ENCODE measurements around the gene LGALS9.

DNA sequence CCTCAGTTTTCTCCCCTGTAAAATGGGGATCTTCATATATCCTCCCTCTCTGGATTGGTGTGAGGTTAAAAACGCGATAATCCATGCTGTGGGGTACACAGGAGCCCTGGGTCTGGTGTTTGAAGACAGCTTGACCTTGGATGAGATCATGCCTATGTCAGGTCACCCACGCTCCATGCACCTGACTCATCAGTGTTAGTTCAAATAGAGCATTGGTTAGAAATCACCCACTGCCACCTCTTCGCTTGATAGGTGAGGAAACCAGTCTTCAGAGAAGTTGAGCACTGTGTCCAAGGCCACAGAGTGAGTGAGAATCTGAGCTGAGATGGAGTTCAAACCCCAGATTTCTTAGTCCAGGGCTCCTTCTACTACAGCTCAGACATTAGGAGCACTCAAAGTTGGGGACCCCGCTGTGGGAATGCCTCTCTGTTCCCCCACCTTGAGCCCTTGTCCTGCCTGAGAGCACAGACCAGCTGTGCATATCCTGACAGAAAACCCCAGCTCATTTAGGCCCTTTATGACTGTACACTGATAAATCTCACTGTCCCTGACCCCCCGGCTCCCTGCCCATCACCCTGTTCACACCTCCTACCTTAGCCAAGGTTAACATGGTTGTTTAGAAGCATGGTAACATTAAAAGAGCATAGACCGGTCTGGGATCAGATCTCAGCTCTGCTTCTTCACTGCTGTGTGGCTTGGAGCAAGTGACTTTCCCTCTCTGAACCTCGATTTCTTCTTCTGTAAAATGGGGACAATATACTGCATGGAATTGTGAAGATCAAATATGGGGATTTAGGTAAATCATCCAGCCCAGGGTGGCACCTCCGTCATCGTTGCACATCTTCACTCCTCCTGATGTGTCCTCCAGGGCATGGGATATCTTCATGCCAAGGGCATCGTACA, 22.4 kb upstream of the LGALS9 start:
- TF ChIP-seq, protein P1, sequence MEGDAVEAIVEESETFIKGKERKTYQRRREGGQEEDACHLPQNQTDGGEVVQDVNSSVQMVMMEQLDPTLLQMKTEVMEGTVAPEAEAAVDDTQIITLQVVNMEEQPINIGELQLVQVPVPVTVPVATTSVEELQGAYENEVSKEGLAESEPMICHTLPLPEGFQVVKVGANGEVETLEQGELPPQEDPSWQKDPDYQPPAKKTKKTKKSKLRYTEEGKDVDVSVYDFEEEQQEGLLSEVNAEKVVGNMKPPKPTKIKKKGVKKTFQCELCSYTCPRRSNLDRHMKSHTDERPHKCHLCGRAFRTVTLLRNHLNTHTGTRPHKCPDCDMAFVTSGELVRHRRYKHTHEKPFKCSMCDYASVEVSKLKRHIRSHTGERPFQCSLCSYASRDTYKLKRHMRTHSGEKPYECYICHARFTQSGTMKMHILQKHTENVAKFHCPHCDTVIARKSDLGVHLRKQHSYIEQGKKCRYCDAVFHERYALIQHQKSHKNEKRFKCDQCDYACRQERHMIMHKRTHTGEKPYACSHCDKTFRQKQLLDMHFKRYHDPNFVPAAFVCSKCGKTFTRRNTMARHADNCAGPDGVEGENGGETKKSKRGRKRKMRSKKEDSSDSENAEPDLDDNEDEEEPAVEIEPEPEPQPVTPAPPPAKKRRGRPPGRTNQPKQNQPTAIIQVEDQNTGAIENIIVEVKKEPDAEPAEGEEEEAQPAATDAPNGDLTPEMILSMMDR (IDR thresholded peaks at IDR 0.05), result no peak
- TF ChIP-seq POLR2A (IDR thresholded peaks at IDR 0.05), result no peak

Measured in adrenal gland (tissue), 5 donors.